HepG2 (cell line): Measurements from ENCODE around the gene WDR48. TPM values are rescaled to one million over a fixed set of nuclear protein-coding genes. Genes with fewer than 3 reads are reported as not detected.

ENCODE experiments used
- ADNP ChIP-seq: sonication (generic); formaldehyde crosslinking; IDR thresholded peaks from 2 replicates; pipeline ENCODE4 v1.4.0; 2020; ENCODE audit warnings: missing genetic modification reagents
- CEBPG ChIP-seq: IDR thresholded peaks from 2 replicates; pipeline ENCODE4 v1.6.1; 2016
- DNMT3B ChIP-seq: conservative IDR thresholded peaks from 2 replicates; pipeline ENCODE4 v1.6.1; 2016; ENCODE audit warnings: missing biosample characterization, control low read depth
- FOXJ3 ChIP-seq: sonication (generic); formaldehyde crosslinking; IDR thresholded peaks from 2 replicates; pipeline ENCODE4 v1.4.0; 2020; ENCODE audit warnings: missing genetic modification reagents, mild to moderate bottlenecking, borderline replicate concordance
- FOXK1 ChIP-seq: sonication (generic); formaldehyde crosslinking; IDR thresholded peaks from 2 replicates; pipeline ENCODE4 v1.4.0; 2020; ENCODE audit warnings: low read depth, missing genetic modification reagents, borderline replicate concordance
- GABPA ChIP-seq, 2 experiments: IDR thresholded peaks; 2 replicates each; pipeline ENCODE4 v1.6.1; 2011 to 2016; ENCODE audit warnings: low read depth in 2 of 2, low read length in 1 of 2, missing biosample characterization in 1 of 2, missing genetic modification characterization in 1 of 2
- GTF2F1 ChIP-seq: fragments of 150-350 bp; IDR thresholded peaks from 2 replicates; pipeline ENCODE4 v1.6.1; 2014; ENCODE audit warnings: low read length
- KDM6A ChIP-seq: IDR thresholded peaks from 2 replicates; pipeline ENCODE4 v1.6.1; 2016; ENCODE audit warnings: low read depth
- MTF1 ChIP-seq: sonication (generic); formaldehyde crosslinking; IDR thresholded peaks from 2 replicates; pipeline ENCODE4 v1.5.0; 2020; ENCODE audit warnings: missing genetic modification reagents
- NFYC ChIP-seq: IDR thresholded peaks from 2 replicates; pipeline ENCODE4 v1.6.1; 2016; ENCODE audit warnings: missing genetic modification reagents, missing compliant biosample characterization
- NKX3-1 ChIP-seq: sonication (generic); formaldehyde crosslinking; IDR thresholded peaks from 2 replicates; pipeline ENCODE4 v1.5.0; 2020; ENCODE audit warnings: missing genetic modification reagents
- ONECUT2 ChIP-seq: sonication (generic); formaldehyde crosslinking; IDR thresholded peaks from 2 replicates; pipeline ENCODE4 v1.4.0; 2020; ENCODE audit warnings: missing genetic modification reagents
- ZNF10 ChIP-seq: sonication (generic); formaldehyde crosslinking; IDR thresholded peaks from 2 replicates; pipeline ENCODE4 v1.4.0; 2020; ENCODE audit warnings: mild to moderate bottlenecking, low read depth, missing genetic modification reagents, borderline replicate concordance
- ZNF138 ChIP-seq: sonication (generic); formaldehyde crosslinking; IDR thresholded peaks from 2 replicates; pipeline ENCODE4 v1.5.0; 2020; ENCODE audit warnings: mild to moderate bottlenecking, low read depth, missing genetic modification reagents
- ZNF3 ChIP-seq: IDR thresholded peaks from 2 replicates; pipeline ENCODE4 v1.7.0; 2017; ENCODE audit warnings: inconsistent platforms
- ZNF543 ChIP-seq: sonication (generic); formaldehyde crosslinking; IDR thresholded peaks from 2 replicates; pipeline ENCODE4 v1.4.0; 2020; ENCODE audit warnings: mild to moderate bottlenecking, missing genetic modification reagents
- ZNF572 ChIP-seq: sonication (generic); formaldehyde crosslinking; IDR thresholded peaks from 2 replicates; pipeline ENCODE4 v1.5.1; 2020; ENCODE audit warnings: mild to moderate bottlenecking, missing genetic modification reagents
- ZNF891 ChIP-seq: sonication (generic); formaldehyde crosslinking; IDR thresholded peaks from 2 replicates; pipeline ENCODE4 v1.5.0; 2020; ENCODE audit warnings: mild to moderate bottlenecking, missing genetic modification reagents
- polyA plus RNA-seq, 8 experiments: library from polyadenylated mRNA; depleted of rRNA in 3 of 8; stranded (reverse) in 7 of 8; unstranded in 1 of 8; fragments of >200 nt; fragmentation: Illumina TruSeq in 4 of 8; extraction: Trizol in 4 of 8; gene quantifications; 2 replicates each; pipeline versions ENCODE4 v1.2.1 to v1.2.3, GENCODE V29; 2011 to 2016; ENCODE audit warnings: low read depth in 4 of 8, missing spikeins in 1 of 8, mixed read lengths in 1 of 8; ENCODE audit not compliant: insufficient read depth in 1 of 8
- total RNA-seq, 5 experiments: library from RNA; depleted of rRNA; stranded (reverse); fragments of >200 nt; fragmentation: Illumina TruSeq; extraction: Trizol; gene quantifications; 2 replicates each; pipeline ENCODE4 v1.2.3, GENCODE V29; 2016; ENCODE audit warnings: low read depth in 1 of 5
- TF ChIP-seq, protein P1 (sequence below): sonication (generic); formaldehyde crosslinking; IDR thresholded peaks from 2 replicates; pipeline ENCODE4 v1.5.0; 2020; ENCODE audit warnings: missing genetic modification reagents, mild to moderate bottlenecking, borderline replicate concordance
- TF ChIP-seq, protein P2 (sequence below): sonication (generic); formaldehyde crosslinking; IDR thresholded peaks from 2 replicates; pipeline ENCODE4 v1.4.0; 2020; ENCODE audit warnings: missing genetic modification reagents, borderline replicate concordance
- TF ChIP-seq, protein P3 (sequence below): IDR thresholded peaks from 2 replicates; pipeline ENCODE4 v1.6.1; 2016; ENCODE audit warnings: low read depth
- TF ChIP-seq, protein P4 (sequence below): sonication (generic); formaldehyde crosslinking; IDR thresholded peaks from 2 replicates; pipeline ENCODE4 v1.4.0; 2020; ENCODE audit warnings: missing genetic modification reagents
- TF ChIP-seq, protein P5 (sequence below): sonication (generic); formaldehyde crosslinking; IDR thresholded peaks from 2 replicates; pipeline ENCODE4 v1.8.0; 2022; ENCODE audit warnings: missing genetic modification reagents, mild to moderate bottlenecking, moderate library complexity, borderline replicate concordance

WDR48 gene
- total and polyA plus RNA-seq, 2 of the 13 experiments (the other 11 are each of a cell fraction or from before 2014, with no cell fraction given) = 29.2 to 31.2 TPM

DNA sequence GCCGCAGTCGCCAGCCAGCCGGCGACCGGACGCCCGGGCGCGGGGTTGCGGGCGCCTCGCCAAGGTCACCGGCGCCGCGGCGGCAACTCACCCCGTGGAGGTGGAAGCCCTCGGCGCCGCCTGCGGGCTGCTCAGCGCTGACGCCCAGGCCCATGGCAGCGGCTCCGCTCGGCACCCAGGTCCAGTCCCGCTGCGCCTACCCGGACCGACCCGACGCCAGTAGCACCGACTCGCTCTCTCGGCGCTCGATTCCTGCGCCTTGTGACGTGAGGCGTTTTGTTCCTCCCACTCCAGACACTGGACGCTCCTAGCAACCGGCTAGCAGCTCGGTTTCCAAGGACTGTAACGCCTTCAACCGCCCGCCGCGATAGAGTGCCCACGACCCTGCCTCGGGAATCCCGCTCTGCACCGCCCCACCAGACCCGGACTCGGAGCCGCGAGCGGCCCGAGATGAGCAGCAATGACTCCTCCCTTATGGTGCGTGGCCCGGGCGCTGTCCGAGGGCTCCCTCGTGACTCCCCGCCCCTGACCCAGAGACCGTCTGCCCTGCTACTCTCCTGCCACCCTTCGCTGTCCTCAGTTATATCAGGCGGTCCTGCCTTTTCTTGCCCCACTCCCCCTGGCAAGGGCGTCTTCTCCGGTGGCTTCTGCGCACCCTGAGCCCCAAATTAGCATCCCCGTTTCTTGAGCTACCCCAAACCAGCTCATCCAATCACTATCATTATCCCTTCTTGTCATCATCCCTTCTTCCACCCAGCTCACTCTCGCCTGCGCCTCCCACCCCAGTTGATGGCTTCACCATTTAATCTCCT, 55.8 kb downstream of the WDR48 start, which contains the start of the genes GORASP1 and TTC21A (continued):
- TF ChIP-seq ZNF3 (CRISPR knock-in tag) (no peak), GABPA (IDR thresholded peaks at IDR 0.05; ENCODE audit: low read depth, low read length) (no peak), GABPA (CRISPR knock-in tag; IDR thresholded peaks at IDR 0.05; ENCODE audit: low read depth) (peak; percentile 30; the same call in 1 of the 2 replicates), NKX3-1 (CRISPR knock-in tag) (no peak), CEBPG (no peak), GTF2F1 (no peak), ZNF138 (CRISPR knock-in tag) (no peak), ZNF10 (CRISPR knock-in tag) (no peak), ZNF891 (CRISPR knock-in tag) (no peak), DNMT3B (CRISPR knock-in tag) (no peak), ZNF572 (CRISPR knock-in tag) (no peak), ONECUT2 (CRISPR knock-in tag) (no peak), ADNP (CRISPR knock-in tag) (no peak), ZNF543 (no peak), KDM6A (CRISPR knock-in tag) (no peak), MTF1 (CRISPR knock-in tag) (no peak), FOXK1 (CRISPR knock-in tag) (peak; percentile 64; the same call in 1 of the 2 replicates), NFYC (CRISPR knock-in tag) (no peak), FOXJ3 (CRISPR knock-in tag) (no peak)
- TF ChIP-seq, protein P1, sequence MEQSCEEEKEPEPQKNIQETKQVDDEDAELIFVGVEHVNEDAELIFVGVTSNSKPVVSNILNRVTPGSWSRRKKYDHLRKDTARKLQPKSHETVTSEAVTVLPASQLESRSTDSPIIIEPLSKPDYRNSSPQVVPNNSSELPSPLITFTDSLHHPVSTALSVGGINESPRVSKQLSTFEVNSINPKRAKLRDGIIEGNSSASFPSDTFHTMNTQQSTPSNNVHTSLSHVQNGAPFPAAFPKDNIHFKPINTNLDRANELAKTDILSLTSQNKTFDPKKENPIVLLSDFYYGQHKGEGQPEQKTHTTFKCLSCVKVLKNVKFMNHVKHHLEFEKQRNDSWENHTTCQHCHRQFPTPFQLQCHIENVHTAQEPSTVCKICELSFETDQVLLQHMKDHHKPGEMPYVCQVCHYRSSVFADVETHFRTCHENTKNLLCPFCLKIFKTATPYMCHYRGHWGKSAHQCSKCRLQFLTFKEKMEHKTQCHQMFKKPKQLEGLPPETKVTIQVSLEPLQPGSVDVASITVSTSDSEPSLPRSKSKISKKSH (CRISPR knock-in tag) = no peak
- TF ChIP-seq, protein P2, sequence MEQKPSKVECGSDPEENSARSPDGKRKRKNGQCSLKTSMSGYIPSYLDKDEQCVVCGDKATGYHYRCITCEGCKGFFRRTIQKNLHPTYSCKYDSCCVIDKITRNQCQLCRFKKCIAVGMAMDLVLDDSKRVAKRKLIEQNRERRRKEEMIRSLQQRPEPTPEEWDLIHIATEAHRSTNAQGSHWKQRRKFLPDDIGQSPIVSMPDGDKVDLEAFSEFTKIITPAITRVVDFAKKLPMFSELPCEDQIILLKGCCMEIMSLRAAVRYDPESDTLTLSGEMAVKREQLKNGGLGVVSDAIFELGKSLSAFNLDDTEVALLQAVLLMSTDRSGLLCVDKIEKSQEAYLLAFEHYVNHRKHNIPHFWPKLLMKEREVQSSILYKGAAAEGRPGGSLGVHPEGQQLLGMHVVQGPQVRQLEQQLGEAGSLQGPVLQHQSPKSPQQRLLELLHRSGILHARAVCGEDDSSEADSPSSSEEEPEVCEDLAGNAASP (CRISPR knock-in tag) = no peak
- TF ChIP-seq, protein P3, sequence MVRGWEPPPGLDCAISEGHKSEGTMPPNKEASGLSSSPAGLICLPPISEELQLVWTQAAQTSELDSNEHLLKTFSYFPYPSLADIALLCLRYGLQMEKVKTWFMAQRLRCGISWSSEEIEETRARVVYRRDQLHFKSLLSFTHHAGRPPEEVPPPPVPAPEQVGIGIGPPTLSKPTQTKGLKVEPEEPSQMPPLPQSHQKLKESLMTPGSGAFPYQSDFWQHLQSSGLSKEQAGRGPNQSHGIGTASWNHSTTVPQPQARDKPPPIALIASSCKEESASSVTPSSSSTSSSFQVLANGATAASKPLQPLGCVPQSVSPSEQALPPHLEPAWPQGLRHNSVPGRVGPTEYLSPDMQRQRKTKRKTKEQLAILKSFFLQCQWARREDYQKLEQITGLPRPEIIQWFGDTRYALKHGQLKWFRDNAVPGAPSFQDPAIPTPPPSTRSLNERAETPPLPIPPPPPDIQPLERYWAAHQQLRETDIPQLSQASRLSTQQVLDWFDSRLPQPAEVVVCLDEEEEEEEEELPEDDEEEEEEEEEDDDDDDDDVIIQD (CRISPR knock-in tag) = no peak
- TF ChIP-seq, protein P4, sequence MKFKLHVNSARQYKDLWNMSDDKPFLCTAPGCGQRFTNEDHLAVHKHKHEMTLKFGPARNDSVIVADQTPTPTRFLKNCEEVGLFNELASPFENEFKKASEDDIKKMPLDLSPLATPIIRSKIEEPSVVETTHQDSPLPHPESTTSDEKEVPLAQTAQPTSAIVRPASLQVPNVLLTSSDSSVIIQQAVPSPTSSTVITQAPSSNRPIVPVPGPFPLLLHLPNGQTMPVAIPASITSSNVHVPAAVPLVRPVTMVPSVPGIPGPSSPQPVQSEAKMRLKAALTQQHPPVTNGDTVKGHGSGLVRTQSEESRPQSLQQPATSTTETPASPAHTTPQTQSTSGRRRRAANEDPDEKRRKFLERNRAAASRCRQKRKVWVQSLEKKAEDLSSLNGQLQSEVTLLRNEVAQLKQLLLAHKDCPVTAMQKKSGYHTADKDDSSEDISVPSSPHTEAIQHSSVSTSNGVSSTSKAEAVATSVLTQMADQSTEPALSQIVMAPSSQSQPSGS = peak; percentile 68
- TF ChIP-seq, protein P5, sequence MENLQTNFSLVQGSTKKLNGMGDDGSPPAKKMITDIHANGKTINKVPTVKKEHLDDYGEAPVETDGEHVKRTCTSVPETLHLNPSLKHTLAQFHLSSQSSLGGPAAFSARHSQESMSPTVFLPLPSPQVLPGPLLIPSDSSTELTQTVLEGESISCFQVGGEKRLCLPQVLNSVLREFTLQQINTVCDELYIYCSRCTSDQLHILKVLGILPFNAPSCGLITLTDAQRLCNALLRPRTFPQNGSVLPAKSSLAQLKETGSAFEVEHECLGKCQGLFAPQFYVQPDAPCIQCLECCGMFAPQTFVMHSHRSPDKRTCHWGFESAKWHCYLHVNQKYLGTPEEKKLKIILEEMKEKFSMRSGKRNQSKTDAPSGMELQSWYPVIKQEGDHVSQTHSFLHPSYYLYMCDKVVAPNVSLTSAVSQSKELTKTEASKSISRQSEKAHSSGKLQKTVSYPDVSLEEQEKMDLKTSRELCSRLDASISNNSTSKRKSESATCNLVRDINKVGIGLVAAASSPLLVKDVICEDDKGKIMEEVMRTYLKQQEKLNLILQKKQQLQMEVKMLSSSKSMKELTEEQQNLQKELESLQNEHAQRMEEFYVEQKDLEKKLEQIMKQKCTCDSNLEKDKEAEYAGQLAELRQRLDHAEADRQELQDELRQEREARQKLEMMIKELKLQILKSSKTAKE (CRISPR knock-in tag) = peak; percentile 15; the same call in 1 of the 2 replicates
